SK-N-MC (cell line): ENCODE data around the gene CLEC4D.

Experiments used
- EZH2 ChIP-seq: fragments of 200-600 bp; sonication (generic); IDR thresholded peaks from one replicate; pipeline ENCODE4 v1.6.1; 2017; ENCODE audit warnings: antibody characterized with exemption
- POLR2AphosphoS5 ChIP-seq: IDR thresholded peaks from 2 replicates; pipeline ENCODE4 v1.6.1; 2012; ENCODE audit warnings: mild to moderate bottlenecking, low read depth, low read length, borderline replicate concordance

- TF ChIP-seq EZH2, result no peak
- no peak for TF ChIP-seq POLR2AphosphoS5
Measured at GRCh38 chr12:8563356-8563755, 50.1 kb downstream of the CLEC4D start.
